Neutrophil (primary cell): ENCODE measurements around the gene ZNF879.

Source experiments
- H3K27ac ChIP-seq: fragments of 200-600 bp; sonication (generic); 2 replicates; pipeline ENCODE4 v1.5.1; 2016; ENCODE audit warnings: mild to moderate bottlenecking, moderate library complexity
- H3K27me3 ChIP-seq: fragments of 200-600 bp; sonication (generic); 2 replicates; pipeline ENCODE4 v1.6.0; 2016; ENCODE audit warnings: mild to moderate bottlenecking
- H3K36me3 ChIP-seq: fragments of 200-600 bp; sonication (generic); 2 replicates; pipeline ENCODE4 v1.5.1; 2017
- H3K4me1 ChIP-seq, 2 experiments: fragments of 200-600 bp in 1 of 2; sonication (generic) in 1 of 2; 1 replicate in 1 of 2; 2 replicates in 1 of 2; pipeline versions ENCODE4 v1.5.1 to v1.6.1; 2013 to 2016; ENCODE audit warnings: low read depth in 1 of 2, low read length in 1 of 2, mild to moderate bottlenecking in 1 of 2, moderate library complexity in 1 of 2; ENCODE audit not compliant: control insufficient read depth in 1 of 2, insufficient read depth in 1 of 2
- H3K4me3 ChIP-seq, 2 experiments: fragments of 200-600 bp in 1 of 2; sonication (generic) in 1 of 2; 1 replicate in 1 of 2; 2 replicates in 1 of 2; pipeline ENCODE4 v1.5.1; 2013 to 2016; ENCODE audit warnings: low read depth in 1 of 2, low read length in 1 of 2, mild to moderate bottlenecking in 1 of 2, moderate library complexity in 1 of 2
- H3K9me3 ChIP-seq: fragments of 200-600 bp; sonication (generic); 2 replicates; pipeline ENCODE4 v1.5.1; 2016
- TF ChIP-seq, protein P1 (sequence below): fragments of 200-600 bp; sonication (generic); IDR thresholded peaks from 2 replicates; pipeline ENCODE4 v1.5.1; 2016; ENCODE audit warnings: antibody characterized with exemption

The ZNF879 gene

GRCh38 chr5:179033004-179033580 is 9.5 kb downstream of the ZNF879 start:
- Histone ChIP-seq H3K36me3 (peaks cover 9% of the 10 kb centered on the region), H3K27ac (no peak overlapping the region), H3K27me3 (no peaks in the 10 kb centered on the region), H3K4me1 (no peaks in the 10 kb centered on the region), H3K4me3 (no peak overlapping the region), H3K9me3 (peaks cover 61% of the 10 kb centered on the region)
- TF ChIP-seq, protein P1, sequence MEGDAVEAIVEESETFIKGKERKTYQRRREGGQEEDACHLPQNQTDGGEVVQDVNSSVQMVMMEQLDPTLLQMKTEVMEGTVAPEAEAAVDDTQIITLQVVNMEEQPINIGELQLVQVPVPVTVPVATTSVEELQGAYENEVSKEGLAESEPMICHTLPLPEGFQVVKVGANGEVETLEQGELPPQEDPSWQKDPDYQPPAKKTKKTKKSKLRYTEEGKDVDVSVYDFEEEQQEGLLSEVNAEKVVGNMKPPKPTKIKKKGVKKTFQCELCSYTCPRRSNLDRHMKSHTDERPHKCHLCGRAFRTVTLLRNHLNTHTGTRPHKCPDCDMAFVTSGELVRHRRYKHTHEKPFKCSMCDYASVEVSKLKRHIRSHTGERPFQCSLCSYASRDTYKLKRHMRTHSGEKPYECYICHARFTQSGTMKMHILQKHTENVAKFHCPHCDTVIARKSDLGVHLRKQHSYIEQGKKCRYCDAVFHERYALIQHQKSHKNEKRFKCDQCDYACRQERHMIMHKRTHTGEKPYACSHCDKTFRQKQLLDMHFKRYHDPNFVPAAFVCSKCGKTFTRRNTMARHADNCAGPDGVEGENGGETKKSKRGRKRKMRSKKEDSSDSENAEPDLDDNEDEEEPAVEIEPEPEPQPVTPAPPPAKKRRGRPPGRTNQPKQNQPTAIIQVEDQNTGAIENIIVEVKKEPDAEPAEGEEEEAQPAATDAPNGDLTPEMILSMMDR, result no peak

- H3K9me3 ChIP-seq, result no peaks in the 10 kb centered on the region
- TF ChIP-seq, protein P1, result no peak
- no peaks in the 10 kb centered on the region for H3K4me1 ChIP-seq
- no peaks in the 10 kb centered on the region for H3K27me3 ChIP-seq
- no peak overlapping the region for H3K27ac ChIP-seq
- no peak overlapping the region for H3K4me3 ChIP-seq
- H3K36me3 ChIP-seq, result no peaks in the 10 kb centered on the region
Observed at GRCh38 chr5:179044765-179045164, 21.2 kb downstream of the ZNF879 start.

- H3K36me3 ChIP-seq, result no peaks in the 10 kb centered on the region
- TF ChIP-seq, protein P1, result no peak
- H3K9me3 ChIP-seq, result no peaks in the 10 kb centered on the region
Observed at GRCh38 chr5:179051784-179052183, 28.2 kb downstream of the ZNF879 start.

GRCh38 chr5:179054036-179054785 is 30.6 kb downstream of the ZNF879 start:
- TF ChIP-seq, protein P1, result no peak
- Histone ChIP-seq H3K9me3 (no peaks in the 10 kb centered on the region), H3K4me1 (no peaks in the 10 kb centered on the region), H3K36me3 (no peaks in the 10 kb centered on the region), H3K4me3 (no peak overlapping the region), H3K27me3 (no peaks in the 10 kb centered on the region), H3K27ac (no peak overlapping the region)

More at GRCh38 chr5:179051784-179052183, 28.2 kb downstream of the ZNF879 start:
- no peak overlapping the region for H3K27ac ChIP-seq
- no peak overlapping the region for H3K4me3 ChIP-seq
- no peaks in the 10 kb centered on the region for H3K27me3 ChIP-seq
- H3K4me1 ChIP-seq, result no peaks in the 10 kb centered on the region

DNA sequence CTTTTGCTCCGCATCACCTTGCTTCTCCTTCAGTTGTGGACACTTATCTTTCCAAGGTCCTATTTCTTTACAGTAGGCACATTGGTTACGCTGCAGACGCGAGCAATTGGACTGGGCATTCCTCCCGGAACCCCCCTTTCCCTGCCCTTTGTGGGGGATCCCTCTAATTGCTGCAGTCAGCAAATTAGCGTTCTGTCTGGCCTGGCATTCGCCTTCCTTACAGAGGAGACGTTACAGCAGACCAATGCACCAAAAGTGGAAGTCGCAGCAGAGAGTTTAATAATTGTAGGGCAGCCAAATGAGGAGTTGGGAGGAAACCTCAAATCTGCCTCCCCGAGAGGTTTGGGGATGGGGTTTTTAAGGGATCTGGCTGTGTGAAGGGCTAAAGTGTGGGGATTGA is 31.3 kb downstream of the ZNF879 start:
- Histone ChIP-seq H3K27me3 (peaks cover 2% of the 10 kb centered on the region), H3K9me3 (no peaks in the 10 kb centered on the region), H3K4me3 (no peak overlapping the region), H3K36me3 (no peaks in the 10 kb centered on the region), H3K4me1 (peaks cover 3 to 4% of the 10 kb centered on the region in 2 experiments), H3K27ac (no peak overlapping the region)
- TF ChIP-seq, protein P1, result no peak
